ENCODE results near the gene MCM6.

MCM6 gene

DNA sequence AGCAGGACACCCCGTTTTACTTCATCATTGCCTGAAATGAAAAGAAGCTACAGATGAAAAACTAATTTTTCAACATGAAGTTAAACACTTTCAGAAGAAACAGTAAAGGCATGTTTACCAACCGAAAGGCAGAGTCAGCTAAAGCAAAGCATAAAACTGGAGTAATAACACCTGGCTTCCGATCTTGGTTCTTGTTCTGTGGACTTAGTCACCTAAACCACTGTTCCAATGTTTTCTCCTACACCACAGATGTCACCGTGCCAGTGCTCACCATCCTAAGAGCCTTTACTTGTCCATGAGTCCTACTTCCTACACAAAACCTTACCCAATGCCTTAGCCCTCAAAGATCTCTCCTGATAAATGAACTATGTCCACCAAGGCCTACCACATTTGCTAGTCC lies 13.5 kb downstream of the MCM6 start:
- DNase-seq: no peak

DNA sequence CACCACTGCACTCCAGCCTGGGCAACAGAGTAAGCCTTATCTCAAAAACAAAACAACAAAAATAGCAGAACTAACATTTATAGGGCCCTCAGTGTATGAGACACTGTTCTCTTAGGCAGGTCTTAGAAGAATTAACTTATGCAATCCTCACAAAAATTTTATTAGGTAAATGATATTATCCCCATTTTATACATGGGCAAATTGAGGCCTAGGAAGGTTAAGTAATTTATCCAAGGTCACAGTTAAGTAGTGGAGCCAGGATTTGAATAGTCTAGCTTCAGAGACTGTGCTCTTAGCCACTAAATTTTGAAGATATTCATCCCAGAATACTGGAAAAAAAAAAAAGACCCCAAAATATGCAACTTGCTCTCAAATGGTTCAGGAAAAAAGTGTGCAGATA lies 22.8 kb downstream of the MCM6 start:
- no peak for DNase-seq

DNA sequence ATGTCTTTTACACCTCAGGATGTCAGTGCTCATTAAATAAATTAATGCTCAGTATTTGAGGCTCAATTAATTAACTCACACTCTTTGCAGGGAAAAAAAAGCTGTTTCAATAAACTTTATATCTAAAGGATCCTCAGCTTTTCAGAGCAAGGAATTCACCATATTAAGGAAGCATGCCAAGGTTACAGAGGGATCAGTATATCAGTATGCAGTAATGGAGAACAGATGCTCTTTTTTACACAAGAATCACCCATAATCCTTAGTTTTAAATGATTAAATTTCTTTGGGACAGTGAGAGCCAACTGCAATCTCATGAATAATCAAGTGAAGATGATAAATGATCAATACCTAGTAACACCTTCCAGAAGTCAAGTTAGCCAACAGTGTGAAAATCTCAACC lies 24.4 kb downstream of the MCM6 start:
- no peak for DNase-seq

DNA sequence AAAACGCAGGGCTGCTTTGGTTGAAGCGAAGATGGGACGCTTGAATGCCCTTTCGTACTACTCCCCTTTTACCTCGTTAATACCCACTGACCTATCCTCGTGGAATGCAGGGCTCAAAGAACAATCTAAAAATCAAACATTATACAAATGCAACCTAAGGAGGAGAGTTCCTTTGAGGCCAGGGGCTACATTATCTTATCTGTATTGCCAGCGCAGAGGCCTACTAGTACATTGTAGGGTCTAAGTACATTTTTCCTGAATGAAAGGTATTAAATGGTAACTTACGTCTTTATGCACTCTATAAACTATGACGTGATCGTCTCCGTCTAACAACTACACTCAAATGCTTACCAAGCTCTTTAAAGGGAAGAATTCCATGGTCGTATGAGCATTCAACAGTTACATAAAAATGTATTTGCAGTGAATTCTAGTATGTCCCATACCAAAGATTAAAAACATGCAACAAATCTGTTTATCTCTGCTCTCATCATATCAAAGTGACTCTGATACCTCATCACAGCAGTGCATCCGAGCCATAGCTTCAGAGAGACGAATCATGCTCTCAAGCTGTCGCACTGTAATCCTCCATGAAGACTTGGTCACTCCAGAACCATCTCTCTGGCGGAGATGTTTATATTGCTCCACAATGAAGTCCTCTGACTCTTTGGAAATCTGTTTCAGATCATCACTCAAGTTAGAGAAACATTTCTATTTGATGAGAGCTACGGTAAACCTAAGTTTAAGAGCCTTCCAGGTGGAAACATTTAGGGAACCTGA lies 25.2 kb downstream of the MCM6 start:
- no peak for DNase-seq

DNA sequence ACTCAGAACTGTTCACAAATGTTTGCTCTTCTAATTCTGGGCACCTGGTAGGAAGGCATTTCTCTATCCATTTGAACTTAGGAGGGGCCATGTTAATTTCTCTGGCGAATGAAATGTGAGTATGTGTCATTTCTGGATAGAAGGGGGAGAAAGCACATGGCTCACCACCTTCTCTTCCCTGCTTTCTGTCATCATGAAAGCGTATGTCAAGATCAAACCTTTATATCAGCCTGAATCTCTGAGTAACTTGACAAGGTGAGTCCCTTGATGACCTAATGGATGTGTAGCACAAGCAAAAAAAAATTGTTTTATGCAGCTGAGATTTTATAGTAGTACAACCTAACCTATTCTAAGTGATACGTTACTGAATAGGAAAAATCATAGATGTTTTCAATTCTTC lies 27.2 kb downstream of the MCM6 start:
- DNase-seq: no peak

DNA sequence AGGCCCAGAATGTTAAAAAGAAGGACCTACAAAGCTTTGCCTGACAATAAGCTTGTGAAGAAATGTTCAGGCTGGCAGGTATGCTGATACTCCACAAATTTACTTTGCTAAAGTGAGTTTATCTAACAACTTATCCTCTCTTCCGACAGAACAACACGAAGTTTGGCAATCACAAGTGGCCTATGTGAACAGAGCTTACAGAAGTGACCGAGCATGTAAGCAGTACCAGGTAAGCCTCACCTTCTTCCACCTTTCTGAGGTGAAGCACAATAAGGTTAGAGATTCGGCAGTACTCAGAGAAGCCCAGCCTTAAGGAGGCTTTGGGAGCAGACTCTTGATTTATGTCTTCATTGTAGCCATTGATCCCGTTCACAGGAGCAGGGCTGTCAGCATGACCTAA lies 30.2 kb downstream of the MCM6 start:
- DNase-seq: no peak

DNA sequence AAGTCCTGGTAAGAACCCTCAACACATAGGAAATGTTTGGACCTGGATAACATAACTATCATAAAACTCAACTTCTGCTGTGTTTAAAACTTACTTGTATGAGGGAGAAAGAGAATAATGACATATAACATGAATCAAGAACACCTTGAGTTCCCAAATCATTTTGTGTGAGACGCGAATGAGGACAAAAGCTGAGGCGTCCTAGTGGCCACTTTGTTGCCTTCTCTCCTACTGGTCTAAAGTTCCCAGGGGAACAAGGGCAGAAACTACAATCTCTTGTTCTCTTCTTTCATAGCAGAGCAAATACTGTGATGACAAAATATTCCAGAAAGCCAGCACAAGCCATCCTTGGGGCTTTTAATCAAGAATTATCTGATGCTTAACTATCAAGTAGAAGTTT lies 31.0 kb downstream of the MCM6 start:
- no peak for DNase-seq

DNA sequence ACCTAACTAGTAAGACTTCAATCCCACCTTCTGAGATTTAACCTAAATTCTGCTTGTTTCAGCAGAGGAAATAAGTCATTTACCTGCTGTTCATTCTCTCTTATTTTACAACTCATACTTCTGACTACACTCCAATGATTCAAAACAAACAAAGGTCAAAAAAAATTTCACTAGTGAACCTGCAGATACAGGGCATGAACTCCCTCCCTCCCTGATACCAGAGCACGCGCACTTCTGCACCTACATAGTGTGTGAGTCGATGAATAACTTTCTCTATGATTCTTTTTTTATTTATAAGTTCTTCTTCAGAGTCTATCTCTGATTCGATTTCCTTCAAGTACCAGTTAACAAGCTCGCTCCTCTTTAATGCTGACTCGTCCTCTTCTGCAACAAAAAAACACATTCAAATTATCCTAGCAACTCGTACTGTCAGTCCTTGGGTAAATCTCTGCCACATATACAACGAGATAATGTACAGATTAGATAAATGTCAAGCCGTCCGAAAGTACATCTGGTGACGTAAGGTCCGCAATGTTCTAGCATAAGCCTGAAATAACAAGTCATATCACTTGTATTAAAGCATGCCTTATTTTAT lies 31.8 kb downstream of the MCM6 start:
- no peak for DNase-seq

DNA sequence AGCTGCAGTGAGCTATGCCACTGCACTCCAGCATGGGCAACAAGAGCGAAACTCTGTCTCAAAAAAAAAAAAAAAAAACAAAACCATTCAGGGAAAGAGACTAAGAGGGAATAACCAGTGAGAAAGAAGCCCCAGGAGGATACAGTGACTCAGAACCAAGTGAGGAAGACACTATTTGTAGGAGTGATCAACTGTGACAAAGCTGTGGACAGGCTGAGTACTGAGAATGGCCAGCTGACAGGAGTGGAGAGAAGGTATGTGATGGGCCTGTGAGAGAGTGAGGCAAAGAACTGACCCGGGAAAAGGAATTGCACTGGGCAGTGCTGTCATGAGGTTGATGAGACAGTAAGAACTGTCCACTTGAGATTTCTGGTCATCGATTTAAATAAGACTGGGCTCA lies 32.6 kb downstream of the MCM6 start:
- no peak for DNase-seq

DNA sequence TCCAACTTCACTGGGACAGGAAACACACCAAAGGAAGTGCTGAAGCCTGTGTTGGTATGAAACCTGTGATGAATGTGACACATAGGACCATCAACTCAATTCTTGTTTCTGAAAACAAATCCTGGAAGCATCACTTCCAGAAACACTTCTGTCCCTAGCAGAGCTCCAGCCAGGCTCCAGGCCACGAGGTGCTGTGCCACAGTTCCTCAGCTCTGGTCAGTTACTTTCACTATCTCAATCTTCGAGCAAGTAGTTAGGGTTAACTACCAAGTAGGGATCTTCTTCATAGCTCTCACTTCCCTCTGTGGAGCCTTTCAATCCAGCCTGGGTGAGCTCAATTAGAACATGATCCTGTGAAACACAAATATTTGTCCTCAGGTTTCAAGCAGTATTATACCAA lies 35.6 kb downstream of the MCM6 start:
- DNase-seq: peak; percentile 33 to 63 (median 53)

DNA sequence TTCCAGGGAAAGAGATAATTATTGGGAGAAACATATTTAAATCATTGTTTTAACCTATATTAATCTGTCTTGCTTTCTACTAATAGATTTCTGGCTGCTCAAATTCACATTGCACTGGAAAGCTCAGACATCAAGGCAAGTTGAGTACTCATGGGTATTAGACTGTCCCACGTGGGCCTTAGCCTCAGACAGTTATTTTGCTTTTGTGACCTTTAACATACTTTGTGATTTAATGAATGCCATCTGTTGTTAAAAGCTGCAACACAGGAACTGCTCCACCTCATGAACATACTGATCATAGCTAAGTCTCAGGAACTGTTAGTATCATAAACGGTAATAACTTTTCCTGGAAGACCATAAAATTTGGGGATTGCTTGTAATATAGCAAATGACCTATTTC lies 36.5 kb downstream of the MCM6 start:
- no peak for DNase-seq

DNA sequence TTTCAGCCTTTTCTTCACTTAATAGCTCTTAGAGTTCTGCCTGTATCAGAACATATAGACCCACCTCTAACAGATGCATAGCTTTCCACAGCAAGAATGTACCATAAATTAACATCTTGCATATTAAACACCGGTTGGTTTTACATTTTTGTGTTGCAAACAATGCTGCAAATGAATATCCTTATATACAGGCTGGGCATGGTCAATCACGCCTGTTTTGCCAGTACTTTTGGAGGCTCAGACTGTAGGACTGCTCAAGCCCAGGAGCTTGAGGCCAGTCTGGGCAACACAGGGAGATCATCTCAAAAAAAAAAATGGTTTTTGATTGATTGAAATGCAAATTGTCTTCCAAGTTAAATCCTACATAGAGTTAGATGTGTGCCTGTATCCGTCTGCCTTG lies 37.7 kb downstream of the MCM6 start:
- no peak for DNase-seq

DNA sequence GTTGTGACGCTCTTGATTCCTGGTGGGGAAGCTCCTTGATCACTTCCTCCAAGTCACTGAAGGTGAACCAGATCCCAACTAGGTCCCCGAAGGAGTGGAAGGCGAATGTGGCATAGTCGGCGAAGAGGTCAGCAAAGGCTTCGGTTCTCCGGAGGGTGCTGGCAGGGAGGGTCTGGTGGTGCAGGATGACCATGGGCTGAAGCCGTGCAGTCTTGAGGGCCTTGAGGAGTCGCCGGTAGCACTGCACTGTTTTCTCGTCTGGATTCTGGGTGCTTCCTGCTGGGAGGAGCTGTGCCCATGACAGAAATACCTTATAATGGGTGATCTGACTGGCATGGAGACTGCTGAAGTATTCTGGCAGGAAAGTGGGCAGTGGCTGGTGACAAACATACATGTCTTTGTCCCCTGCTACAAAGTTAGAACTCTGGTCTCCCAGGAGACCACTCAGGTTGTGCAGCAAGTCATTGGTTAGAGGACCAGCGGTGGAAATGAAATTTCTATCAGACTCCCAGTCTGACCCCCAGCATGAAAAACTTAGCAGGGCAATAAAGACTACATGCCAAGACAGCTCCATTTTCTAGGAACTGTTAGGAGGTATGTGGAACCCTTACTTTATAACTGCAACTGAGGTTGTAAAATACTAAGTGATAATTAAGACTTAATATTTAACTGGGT lies 39.5 kb downstream of the MCM6 start, which contains the start of gene LCT:
LCT (minus strand) TSS at position 589 of the 675 bp plus-strand sequence; CDS start at position 574, 15 bp downstream.
- no peak for DNase-seq

DNA sequence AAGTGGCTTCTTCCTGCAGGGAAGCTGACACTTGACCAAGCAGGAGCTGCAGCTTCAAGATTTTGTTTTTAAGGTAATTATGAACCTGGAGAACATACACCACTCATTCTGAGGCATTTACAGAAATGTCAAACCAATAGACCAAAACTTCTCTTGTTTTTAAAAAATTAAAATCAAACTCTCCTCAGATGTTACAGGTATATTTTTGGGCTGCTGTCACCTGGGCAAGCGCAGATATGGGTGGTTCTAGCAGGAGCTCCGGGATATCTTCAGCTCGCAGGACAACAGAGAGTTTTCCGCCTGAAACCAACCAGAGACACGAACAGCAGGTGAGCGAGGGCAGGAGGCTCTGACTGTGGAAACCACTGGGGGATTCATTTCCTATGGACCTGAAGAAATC lies 43.4 kb downstream of the MCM6 start:
- no peak for DNase-seq

DNA sequence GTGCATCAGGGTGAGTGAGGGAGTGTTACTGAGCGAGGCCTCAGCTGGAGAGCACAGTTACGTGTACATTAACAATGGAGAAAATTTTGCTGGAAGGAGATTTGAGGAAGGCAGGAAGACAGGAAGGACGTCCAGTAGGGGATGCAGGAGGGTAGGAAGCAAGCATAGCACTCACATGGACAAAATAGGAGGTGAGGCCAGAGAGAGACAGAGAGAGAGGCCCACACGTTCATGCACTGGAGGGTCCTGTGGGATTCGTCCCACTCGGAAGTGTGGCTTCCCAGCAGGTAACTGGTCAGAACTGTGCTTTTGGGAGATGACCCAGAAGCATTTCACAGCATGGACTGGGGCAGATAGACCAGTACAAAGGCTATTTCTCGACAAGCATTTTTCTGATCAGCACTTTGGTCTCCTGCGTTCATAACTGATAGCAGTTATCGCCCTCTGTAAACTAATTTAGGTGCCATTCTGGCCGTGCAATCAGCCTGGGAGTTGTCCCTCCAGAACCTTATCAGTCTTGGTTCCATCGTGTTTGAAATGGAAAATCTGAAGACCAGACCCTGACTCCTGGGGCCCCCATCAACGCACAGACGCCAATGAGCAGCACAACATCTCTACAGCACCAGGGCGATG lies 44.9 kb downstream of the MCM6 start:
- DNase-seq: no peak

DNA sequence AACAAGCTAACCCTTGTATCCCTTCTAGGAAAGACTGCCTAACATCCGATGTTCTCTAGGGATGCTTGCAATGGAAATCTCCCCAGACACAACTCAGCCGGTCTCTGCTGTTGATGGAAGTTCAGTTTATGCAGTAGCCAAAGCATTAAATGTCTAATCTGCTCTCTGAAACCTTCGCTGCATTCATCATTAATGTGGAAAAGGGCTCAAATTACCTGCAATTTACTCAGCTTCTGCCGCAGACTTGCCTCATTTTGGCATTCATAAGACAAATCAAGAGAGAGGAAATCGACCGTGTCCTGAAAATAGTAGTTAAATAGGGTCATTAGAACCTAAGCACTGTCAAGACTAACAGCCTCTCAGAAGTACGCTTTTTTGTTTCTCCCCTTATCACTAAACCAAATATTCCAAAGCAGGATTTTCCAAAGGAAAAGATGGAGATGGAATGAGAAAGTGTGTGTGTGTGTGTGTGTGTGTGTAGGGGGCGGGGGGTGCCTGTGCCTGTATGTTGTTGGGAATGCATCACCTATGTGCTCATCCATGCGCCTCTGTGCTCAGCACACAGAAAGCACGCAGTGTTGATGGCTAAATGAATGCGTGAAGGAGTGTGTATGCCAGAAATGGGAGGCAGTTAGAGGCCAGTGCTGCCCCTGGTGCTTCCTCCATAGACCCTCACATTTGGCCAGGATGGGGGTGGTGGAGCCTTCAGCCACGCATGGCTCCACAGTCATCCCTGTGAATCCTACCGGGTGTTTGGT lies 46.7 kb downstream of the MCM6 start:
- no peak for DNase-seq

DNA sequence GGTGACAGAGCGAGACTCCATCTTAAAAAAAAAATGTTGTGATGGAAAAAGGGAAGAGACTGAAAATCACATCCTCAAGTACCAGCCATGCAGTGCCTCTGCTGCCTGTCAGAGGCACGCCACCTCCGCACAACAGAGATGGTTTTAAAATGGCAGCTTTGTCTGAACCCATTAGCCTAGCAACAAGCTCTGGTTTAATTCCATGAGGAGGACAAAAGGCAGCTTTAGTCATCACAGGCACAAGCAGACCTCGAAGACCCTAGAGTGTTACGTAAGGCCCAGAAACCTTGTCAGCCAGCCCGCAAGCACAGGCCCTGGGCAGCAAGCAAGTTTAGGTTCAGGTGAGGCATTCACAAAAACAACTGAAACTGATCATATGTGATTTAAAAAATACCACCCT lies 49.7 kb downstream of the MCM6 start:
- no peak for DNase-seq

DNA sequence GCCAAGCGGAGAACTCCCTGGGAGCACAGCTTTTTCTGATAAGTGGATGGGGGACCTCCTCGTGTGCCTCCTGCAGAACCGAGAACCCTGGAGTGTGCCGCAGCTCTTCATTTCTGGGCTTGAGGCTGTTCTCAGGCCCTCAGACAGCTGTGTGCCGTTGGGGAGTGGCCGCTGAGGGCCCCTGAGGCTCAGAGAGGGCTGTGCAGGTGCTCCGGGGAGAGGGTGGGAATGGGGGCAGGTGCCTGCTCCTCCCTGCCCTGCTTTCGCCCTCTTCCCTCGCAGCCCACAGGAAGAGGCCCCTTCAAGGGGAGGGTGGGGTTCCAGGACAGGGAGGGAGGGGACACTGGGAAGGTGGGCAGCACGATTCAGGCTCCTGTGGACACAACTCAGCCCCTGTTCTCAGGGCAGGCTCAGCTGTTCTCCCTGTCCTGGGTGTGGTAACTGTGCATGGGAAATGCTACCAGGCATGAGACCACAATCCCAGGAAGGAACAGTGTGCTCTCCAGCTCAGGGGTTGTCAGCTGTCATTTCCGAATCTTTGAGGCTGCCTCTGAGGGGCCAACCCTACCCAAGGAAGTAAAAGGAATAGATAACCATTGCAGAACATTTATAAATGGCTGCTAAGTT lies 50.6 kb downstream of the MCM6 start:
- DNase-seq: no peak

DNA sequence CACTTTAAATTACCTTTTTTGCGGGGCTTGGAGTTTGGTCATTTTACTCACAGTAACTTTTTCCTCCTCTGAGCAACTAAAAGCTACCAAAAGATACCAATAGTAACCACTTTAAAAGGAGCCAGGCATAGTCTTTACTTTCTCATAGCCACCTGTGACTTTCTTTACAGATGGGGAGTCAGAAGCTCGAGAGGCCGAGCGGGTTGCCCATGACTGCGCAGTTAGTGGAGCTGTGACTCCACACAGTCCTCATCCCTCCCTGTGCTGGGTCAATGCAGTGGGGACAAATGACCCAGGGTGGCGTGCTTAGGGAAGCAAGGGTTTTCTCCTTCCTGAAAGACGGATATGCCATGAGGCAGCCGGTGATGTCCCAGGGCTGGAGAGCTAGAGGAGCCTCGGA lies 51.1 kb downstream of the MCM6 start:
- DNase-seq: no peak

DNA sequence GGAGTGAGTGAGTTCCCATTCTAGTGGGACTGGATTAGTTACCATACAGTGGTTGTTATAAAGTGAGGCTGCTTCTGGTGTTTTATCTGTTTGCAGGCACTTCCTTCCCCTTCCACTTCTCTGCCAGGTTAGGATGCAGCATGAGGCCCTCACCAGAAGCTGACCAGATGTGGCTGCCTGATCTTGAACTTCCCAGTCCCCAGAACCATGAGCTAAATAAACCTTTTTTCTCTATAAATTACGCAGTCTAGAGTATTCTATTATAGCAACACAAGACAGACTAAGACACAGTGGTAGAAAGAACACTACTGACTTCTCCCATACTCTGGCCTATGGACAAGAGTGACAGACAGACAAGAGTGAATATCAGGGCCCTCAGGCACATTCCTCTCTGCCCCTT lies 53.4 kb downstream of the MCM6 start:
- DNase-seq: no peak

DNA sequence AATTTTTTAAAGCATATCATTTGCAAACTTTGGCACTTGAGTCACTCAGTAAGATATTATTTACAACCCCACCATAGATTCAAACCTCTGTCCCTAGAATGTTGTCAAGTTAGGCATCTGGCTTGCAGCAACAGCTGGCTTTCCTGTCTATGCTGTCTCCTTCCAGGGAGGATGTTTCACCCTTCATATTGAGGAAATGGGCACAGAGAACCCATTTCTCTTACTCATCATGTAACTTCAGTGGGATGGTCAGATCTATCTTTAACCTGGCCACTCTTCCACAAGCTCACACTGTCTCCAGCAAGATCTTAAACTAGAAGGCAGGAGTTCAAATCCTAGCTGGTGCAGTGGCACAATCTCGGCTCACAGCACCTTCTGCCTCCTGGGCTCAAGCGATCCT lies 55.1 kb downstream of the MCM6 start:
- peak in 1 of 4 experiments; percentile 21 for DNase-seq

DNA sequence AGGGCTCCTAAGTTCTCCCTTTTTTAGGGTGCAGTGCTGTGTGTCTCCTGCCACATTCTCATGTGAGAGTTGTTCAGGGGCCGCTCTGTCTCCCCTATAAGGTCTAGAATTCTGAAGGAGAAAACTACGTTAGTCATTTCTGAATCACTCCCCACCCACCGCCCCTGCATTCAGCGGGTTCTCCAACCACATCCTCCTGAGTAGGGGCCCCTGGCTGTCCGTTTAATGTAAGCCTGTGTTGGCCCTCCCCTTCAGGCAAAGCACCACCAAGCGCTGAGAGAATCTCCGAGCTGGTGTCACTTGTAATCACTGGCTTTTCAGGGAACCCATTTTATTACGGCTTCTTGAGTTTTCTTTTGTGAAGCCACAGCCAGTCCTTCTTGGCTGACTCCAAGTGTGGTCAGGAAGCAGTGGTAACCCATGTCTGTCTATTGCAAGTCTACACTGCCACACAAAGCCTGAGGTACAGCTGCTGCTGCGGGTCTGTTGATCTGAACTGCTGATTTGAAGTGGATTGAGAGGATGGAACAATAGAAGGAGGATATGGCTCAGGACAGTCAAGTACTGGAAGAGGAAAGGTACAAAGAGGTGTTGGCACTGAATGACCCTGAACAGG lies 56.1 kb downstream of the MCM6 start:
- peak; percentile 37 to 68 (median 57) for DNase-seq
